ENCODE results near the gene TGFBI.

Gene TGFBI

DNA sequence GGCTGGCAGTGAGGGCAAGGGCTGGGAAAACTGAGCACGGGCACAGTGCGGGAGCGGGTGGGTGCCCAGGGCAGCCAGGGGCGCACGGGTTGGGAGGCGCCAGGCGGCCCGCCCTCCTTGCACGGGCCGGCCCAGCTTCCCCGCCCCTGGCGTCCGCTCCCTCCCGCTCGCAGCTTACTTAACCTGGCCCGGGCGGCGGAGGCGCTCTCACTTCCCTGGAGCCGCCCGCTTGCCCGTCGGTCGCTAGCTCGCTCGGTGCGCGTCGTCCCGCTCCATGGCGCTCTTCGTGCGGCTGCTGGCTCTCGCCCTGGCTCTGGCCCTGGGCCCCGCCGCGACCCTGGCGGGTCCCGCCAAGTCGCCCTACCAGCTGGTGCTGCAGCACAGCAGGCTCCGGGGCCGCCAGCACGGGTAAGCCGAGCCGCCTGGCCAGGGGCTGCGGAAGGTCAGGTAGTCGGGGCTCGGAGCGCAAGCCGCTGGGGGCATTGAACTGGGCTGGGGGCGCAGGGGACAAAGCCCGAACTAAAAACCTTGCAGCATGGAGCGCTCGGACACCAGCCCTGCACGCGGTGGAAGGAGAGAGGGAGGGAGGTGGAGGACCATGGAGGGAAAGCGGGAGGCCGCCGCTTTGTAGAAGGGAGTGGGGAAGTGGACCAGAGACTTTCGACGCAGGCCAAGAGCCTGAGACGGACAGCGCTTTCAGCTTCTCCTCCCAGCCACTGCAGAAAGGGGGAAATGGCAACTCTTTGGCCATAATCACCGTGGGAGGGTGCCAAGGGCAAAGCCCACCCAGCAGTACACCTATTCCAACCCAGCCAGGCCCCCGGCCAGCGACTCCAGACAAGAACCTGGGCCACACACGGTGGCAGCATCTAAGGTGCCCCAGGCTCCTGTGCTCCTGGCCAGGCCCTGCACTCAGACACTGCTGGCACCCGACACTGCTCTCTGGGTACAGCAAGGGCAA lies at the start of gene TGFBI:
TGFBI (plus strand) TSS at position 207 of the 961 bp plus-strand sequence; CDS start at position 275, 68 bp downstream.
- no peak for DNase-seq

DNA sequence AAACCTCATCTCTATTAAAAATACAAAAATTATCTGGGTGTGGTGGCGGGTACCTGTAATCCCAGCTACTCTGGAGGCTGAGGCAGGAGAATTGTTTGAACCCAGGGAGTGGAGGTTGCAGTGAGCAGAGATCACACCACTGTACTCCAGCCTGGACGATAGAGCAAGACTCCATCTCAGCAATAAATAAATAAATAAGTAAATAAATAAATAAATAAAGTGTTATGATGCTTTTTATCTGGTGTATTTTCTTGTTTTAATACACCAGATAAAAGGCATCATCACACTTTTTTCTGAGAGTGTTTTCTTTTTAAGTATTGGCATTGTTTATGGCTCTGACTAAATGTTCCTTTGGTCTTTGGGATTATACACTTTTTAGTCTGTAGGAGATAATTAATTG lies 49.8 kb upstream of the TGFBI start:
- no peak for DNase-seq

- no peak for DNase-seq
Measured at GRCh38 chr5:135979510-135979909, 49.3 kb upstream of the TGFBI start.

GRCh38 chr5:135980620-135981019 lies 48.2 kb upstream of the TGFBI start:
- DNase-seq: no peak

DNA sequence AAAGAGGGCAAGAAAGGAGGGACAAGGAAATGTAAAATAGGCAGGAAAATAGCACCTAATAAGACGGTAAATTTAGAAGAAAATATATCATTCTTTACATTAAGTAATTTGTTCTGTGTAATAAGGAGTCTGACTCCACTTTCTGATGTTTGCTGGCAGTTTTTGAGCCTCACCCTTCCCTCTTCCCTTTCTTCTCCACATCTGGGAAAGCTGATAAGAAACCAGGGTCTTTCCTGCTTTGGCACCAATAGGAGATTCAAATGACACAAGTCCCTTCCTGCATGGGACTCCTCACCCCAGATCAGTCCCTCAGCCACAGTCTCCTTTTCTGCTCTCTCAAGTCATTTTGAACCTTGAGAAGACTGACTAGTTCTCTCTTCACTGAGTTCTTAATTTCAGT lies 42.8 kb upstream of the TGFBI start:
- no peak for DNase-seq

GRCh38 chr5:135986401-135986800 lies 42.4 kb upstream of the TGFBI start:
- no peak for DNase-seq

DNA sequence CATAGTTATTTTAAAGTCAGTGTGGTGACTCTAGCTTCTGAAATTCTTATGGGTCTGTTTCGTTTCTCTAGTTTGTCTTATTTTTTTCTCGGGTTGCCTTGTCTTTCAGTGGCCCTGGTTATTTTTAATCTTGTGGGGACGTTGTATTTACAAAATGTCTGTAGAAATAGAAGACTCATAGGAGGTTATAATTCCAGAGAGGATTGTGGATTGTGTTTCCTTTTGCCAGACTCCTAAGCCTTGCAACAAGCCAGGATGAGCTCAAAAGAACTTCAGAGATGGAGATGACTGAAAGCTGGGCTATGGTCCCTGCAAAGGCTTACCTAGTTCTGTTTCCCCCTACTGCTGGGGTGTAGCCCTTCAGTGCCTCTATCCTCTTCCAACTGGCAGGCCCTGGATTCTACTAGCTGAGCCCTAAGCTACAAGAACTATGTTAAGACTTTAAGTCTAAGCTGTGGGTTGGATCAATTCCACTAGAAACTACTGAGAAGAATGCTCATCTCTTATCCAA lies 41.8 kb upstream of the TGFBI start:
- DNase-seq: no peak

DNA sequence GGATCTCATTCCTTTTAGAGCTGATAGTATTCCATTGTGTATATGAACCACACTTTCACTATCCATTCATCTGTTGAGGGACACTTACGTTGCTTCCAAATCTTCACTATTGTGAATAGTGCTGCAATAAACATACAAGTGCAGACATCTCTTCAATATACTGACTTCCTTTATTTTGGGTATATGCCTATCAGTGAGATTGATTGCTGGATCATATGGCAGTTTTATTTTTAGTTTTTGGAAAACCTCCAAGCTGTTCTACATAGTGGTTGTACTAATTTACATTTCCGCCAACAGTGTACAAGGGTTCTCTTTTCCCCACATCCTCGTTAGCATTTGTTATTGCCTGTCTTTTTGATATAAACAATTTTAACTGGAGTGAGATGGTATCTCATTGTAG lies 40.2 kb upstream of the TGFBI start:
- DNase-seq: no peak

DNA sequence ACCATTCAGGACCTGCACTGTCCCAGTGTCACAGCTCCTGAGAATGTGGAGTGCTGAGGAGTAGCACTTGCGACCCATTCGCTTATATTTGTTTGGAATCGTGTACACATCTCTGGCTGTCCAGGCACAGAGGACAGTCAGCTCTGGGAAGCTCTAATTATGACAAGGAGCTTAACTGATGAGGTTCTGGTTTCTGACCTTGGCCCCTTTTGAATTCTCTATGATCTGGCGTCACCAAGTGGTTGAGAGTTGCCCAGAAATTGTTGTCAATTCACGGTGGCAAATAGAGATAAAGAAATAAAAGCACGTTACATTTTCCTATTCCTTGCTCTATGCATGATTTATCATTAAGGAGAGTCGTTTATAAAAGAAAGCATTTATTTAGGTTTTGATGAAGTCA lies 39.1 kb upstream of the TGFBI start:
- no peak for DNase-seq

DNA sequence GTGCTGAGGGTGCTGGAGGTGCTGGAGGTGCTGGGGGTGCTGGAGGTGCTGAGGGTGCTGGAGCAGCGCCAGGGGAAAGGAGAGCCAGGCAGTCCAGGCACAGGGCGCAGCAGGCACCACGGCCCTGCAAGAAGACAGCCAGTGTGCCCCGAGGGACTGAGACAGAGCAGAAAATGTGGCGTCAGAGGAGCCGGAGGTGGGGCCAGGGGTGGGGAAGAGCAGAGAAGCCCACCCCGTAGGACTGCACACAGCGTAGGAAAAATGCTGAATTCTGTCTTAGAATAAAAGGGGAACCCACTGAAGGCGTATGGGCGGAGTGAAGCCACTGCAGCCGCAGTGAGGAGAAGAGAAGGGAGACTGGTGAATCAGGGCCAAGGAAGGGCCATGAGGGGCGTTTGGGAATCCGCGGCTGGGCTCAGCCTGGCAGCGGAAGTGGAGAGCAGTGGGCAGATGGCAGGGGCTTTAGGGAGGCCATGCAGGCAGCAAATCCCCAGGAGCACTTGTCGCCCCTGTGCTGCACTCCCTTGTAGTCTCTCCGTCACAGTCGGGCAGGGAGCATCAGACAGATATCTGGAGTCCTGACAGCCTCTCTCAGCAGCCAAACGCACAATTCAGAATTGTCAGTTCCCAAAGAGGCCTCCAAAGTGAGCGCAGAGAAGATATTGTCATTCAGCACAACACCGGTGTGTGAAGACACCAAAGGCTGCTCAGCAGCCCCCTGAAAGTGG lies 38.1 kb upstream of the TGFBI start:
- DNase-seq: no peak

- no peak for DNase-seq
Measured at GRCh38 chr5:135991429-135991828, 37.4 kb upstream of the TGFBI start.

DNA sequence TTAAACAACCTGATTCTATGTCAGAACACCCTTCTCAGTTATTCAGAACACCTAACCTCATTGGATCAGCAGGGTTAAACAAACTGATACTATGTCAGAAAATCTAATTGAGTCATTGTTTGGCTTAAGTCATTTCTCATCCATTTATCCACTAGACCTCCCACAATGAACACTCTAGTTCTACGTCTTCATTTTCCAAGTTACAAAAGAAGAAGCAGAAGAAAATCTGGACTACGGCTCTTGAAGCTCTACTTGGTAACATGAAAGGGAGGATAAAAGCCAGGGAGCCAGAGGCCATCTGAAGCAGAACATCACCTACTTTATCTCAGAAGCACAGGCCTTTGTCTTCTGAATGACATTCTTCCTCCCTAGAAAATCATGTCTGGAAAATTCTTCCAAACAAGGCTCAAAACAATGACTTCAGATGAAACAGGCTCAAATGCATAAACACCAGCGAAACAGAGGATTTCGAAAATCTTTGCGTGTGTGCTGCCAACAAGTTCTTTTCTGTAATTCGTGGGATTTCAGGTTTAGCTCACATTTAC lies 35.4 kb upstream of the TGFBI start:
- DNase-seq: no peak

- no peak for DNase-seq
Measured at GRCh38 chr5:135993880-135994636, 34.7 kb upstream of the TGFBI start.

DNA sequence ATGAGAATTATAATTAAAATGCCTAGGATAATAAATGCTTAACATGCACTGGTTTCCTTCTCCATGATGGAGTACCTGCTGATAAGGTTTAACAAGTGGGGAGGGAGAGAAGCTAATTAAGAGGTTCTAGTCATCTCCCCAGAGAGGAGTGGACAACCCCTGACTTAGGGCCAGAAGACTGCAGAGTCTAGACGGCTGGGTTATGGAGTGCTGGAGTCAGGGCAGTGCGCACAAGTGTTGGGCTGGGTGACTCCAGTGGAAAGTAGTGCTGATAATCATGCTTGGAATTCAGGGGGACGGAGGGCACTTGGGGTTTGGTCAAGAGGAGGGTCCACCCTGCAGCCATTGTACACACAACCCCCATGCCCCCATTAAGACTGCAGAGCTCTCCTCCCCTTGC lies 32.8 kb upstream of the TGFBI start:
- no peak for DNase-seq

DNA sequence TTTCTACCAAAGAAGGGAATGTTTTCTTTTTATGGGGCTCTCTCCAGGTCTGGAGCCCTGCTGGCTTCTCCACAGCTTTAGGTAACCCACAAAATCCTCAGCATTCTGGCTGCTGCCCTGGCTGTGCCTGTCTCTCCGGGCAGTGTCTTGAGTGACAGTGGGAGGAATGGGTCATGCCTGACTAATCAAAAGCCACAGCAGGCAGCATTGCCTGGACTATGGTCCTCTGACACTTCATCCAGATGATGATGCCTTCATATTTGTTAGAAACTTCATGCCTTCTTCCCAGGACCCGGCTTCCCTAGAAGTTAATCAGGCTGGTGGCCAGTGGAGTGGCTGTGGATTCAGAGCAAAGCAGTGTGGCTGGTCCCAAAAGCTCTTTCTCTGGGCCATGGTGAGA lies 32.2 kb upstream of the TGFBI start:
- no peak for DNase-seq

DNA sequence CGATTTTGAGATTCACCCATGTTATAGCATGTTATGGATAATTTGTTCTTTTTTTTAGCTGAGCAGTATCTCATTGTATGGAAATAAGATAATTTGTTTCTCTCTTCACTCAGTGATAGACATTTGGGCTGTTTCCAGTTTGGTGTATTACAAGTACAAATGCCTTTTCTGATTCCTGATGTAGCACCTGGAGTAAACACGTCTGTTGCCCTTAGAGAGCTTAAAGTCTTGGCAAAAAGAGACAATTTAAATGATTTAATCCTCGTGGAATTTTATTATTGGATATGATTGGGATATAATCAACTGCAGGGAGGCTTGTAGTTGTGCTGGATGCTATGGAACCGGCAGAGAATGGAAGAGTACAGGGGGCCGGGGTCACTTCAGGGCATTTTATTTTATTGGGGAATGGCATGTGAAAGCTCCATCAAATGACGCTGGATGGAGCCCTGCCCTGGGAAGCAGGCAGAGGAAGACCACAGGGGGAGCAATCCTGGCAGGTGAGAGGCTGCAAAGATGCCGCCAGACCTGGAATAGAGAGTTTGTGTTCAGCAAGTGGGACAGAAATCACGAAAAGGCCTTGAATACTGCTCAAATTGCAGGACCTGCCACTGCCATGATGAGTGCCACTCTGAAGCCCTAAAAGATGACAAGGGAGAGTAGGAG lies 31.0 kb upstream of the TGFBI start:
- DNase-seq: no peak

- no peak for DNase-seq
Measured at GRCh38 chr5:135998889-135999288, 29.9 kb upstream of the TGFBI start.

DNA sequence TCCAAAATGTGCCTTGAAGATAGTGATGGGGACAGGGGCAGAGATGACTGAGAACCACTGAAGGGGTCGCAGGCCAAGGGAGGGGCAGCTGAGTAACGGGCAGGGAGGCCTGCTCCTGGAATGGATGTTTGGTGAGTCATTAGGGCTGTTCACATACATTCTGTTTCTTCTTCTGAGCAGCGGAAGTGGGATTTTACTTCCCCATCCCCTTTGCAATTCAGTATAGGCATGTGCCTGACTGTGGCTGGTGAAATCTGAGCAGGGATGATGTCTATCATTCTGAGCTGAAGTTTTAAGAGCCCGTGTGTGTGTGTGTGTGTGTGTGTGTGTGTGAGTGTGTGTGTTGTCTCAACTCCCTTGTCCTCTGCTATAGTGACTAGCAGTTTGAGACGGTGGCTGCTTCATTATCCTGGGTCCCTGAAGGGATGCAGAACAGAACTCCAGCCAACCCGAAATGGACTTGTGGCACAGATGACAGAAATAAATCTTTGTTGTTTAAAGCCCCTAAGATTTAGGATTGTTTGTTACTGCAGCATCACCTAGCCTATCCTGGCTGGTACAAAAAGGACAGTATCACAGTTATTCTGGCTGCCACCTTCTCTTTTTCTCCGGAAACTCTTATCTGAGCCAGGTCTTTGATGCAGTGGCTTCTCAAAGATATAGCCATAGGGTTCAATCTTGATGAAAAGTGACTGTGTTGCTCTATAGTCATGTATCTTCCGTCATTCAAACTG lies 29.2 kb upstream of the TGFBI start:
- no peak for DNase-seq

DNA sequence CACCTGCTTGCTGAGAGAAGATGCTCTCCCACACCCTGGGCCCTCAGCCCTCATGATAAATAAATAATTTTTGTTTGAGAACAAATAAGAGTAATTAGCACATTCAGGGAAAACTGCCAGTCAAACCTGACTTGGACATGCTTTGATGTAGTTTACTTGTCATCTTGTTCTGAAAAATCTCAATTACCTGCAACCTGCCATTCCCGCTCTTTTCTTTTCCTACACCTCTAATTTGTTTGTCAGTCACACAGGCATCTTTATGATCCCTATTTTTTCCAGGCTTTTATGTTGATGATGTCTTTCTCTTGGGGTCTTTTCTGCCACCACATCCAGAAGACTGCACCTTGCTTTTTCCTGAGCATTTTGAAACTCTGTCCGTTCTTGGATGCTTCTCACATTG lies 28.6 kb upstream of the TGFBI start:
- no peak for DNase-seq

DNA sequence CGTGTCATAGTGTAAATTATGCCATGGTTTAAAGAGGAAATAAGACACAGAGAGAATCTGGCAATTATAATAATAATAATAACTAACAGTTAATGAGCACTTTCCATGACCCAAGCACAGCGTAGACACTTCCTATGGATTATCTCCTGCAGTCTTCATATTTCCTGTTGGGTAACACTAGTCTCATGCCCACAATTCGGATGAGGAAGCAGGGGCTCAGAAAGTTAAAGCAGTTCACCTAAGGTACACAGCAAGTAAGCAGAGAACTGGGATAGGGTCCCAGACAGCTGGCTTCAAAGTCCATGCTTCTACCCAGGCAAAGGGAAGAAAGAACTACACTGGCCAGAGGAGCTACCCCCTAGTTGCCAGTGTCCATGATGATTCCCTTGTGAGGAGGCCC lies 27.9 kb upstream of the TGFBI start:
- no peak for DNase-seq

DNA sequence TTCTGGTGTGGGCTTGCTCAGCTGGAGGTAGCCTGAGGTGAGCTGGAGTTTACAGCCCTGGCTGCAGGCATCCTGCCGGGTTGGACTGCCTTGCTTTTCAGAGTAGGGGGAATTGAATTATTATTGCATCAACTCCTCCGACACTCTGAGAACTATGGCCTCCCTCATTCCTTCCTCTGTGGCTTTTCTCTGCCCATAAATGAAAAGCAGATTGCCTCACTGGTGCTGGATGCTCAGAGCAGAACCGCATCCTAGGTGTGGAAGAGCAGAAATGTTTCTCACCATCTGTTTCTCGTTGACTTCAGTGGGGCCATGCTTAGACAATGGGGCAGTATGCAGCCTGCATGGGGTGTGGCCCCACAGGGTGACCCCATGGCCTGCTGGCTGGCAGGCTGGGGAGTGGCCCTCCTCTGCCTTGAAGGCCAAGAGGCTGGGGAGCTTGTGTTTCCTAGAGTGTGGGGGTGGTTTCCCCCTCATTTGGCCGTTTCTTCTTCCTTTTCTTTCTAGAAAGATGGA lies 27.3 kb upstream of the TGFBI start:
- no peak for DNase-seq

All from activated CD8-positive, alpha-beta memory T cell treated with anti-CD3 and anti-CD28 coated beads for 24 hours (primary cell).